GM06990 (cell line): Measurements from ENCODE around the gene DEPDC1B.

Experiments used
- DNase-seq: peaks from one replicate; pipeline ENCODE4 v3.0.0-alpha.2; 2011; ENCODE audit not compliant: insufficient read length; ENCODE audit errors: extremely low read depth
- H3K27me3 ChIP-seq: replicated peaks from 2 replicates; pipeline ENCODE4 v1.6.0; 2011; ENCODE audit warnings: low read length; ENCODE audit not compliant: control insufficient read depth, insufficient read depth
- H3K36me3 ChIP-seq: 2 replicates; pipeline ENCODE4 v1.5.1; 2011; ENCODE audit warnings: low read length; ENCODE audit not compliant: control insufficient read depth, insufficient read depth
- H3K4me3 ChIP-seq: replicated peaks from 2 replicates; pipeline ENCODE4 v1.5.1; 2011; ENCODE audit warnings: low read depth, mild to moderate bottlenecking, control low read depth, low read length
- TF ChIP-seq, protein P1 (sequence below): IDR thresholded peaks from 2 replicates; pipeline ENCODE4 v1.5.1; 2011; ENCODE audit warnings: low read length, control low read depth, mild to moderate bottlenecking, inconsistent platforms; ENCODE audit not compliant: insufficient read depth, poor library complexity, severe bottlenecking

The DEPDC1B gene

DNA sequence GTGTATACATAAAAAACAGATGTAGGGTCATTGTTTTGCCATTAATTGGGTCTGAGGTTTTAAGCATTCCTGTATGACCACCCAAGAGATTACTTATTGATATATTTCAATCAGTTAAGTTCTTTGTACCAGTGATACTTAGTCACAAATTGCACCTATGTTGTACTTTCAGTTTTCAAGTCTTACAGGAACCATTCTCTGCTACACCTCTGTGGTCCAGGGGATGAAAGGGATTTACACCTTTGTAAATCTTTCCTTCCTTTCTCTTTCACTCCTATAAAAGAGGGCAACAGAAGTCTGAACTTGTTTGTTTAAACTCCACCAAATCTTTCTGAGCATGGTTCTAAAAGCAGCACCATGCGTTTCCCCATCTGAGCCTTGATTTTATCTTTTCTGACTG lies 86.1 kb downstream of the DEPDC1B start:
- H3K4me3 ChIP-seq = no peak overlapping the region
- no peak for DNase-seq
- no peaks in the 10 kb centered on the region for H3K36me3 ChIP-seq
- TF ChIP-seq, protein P1, sequence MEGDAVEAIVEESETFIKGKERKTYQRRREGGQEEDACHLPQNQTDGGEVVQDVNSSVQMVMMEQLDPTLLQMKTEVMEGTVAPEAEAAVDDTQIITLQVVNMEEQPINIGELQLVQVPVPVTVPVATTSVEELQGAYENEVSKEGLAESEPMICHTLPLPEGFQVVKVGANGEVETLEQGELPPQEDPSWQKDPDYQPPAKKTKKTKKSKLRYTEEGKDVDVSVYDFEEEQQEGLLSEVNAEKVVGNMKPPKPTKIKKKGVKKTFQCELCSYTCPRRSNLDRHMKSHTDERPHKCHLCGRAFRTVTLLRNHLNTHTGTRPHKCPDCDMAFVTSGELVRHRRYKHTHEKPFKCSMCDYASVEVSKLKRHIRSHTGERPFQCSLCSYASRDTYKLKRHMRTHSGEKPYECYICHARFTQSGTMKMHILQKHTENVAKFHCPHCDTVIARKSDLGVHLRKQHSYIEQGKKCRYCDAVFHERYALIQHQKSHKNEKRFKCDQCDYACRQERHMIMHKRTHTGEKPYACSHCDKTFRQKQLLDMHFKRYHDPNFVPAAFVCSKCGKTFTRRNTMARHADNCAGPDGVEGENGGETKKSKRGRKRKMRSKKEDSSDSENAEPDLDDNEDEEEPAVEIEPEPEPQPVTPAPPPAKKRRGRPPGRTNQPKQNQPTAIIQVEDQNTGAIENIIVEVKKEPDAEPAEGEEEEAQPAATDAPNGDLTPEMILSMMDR = no peak
- no peaks in the 10 kb centered on the region for H3K27me3 ChIP-seq

GRCh38 chr5:60611099-60611740 lies 88.7 kb downstream of the DEPDC1B start:
- no peak for DNase-seq
- H3K36me3 ChIP-seq = no peaks in the 10 kb centered on the region
- no peaks in the 10 kb centered on the region for H3K27me3 ChIP-seq
- TF ChIP-seq, protein P1 = no peak
- H3K4me3 ChIP-seq = no peak overlapping the region

DNA sequence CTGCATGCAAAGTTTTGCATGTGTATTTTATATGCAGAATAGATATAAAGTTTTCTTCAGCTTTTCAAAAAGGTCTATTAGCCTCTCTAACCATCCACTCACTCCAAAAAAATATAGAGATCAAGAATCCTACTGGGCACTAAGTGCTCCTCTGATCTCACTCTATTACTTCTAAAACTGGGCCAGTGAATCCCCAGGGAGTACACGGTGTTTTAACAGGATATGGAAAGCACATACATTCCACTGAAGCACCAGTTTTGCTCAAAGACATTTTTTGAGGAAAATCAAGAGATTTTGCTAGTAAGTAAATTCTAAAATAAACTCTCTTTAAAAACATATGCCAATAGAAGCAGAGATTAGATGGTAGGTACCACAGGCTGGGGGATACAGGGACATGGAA lies 95.2 kb downstream of the DEPDC1B start:
- no peaks in the 10 kb centered on the region for H3K36me3 ChIP-seq
- no peak for DNase-seq
- H3K4me3 ChIP-seq = no peak overlapping the region
- TF ChIP-seq, protein P1 = no peak
- H3K27me3 ChIP-seq = no peaks in the 10 kb centered on the region

DNA sequence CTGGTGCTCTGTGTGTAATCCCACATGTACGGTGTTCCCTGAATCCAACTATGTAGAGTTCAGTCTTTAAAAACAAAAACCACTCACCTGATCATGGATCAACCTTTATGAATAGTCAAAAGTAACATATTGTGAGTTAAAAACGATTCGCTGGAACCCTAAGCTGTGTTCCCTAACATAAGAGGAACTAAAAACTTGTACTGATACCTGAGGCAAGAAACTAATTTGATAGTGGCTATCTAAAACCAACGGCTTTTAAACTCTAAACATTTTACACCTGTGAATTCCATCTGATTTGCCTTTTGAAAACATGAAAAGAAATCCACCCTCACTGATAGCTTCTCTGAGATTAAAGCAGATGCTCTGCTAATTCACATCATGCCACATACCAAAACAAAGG lies 101.5 kb downstream of the DEPDC1B start:
- no peak for DNase-seq
- no peak overlapping the region for H3K4me3 ChIP-seq
- H3K27me3 ChIP-seq = no peaks in the 10 kb centered on the region
- TF ChIP-seq, protein P1 = no peak
- H3K36me3 ChIP-seq = no peaks in the 10 kb centered on the region

- peak; percentile 30 for DNase-seq
- Histone ChIP-seq H3K4me3 (no peak overlapping the region), H3K36me3 (no peaks in the 10 kb centered on the region), H3K27me3 (no peaks in the 10 kb centered on the region)
- TF ChIP-seq, protein P1 = no peak
These were observed 102.2 kb downstream of the DEPDC1B start for GRCh38 chr5:60597572-60598320.
